ENCODE measurements around the gene WDFY2.

DNA sequence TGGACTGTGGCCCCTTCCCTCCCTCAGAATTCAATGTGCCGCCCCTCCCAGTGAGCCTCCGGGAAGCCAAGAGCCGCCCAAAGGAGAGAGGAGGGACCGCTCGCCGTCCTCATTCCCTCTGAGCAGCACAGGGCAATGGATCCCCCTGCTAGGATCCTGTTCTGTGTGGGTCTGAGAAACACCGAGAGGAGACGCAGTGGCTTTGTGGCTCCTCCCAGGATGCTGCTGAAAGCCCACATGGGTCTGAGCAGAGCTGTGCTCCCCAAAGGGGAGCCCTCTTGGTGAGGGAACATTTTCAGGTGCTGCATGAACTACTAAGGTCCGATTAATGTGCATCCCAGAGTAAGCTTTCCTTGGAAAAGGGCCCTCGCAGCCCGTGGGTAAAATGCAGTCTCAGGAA lies 189.3 kb downstream of the WDFY2 start:
- TF ChIP-seq, protein P1, sequence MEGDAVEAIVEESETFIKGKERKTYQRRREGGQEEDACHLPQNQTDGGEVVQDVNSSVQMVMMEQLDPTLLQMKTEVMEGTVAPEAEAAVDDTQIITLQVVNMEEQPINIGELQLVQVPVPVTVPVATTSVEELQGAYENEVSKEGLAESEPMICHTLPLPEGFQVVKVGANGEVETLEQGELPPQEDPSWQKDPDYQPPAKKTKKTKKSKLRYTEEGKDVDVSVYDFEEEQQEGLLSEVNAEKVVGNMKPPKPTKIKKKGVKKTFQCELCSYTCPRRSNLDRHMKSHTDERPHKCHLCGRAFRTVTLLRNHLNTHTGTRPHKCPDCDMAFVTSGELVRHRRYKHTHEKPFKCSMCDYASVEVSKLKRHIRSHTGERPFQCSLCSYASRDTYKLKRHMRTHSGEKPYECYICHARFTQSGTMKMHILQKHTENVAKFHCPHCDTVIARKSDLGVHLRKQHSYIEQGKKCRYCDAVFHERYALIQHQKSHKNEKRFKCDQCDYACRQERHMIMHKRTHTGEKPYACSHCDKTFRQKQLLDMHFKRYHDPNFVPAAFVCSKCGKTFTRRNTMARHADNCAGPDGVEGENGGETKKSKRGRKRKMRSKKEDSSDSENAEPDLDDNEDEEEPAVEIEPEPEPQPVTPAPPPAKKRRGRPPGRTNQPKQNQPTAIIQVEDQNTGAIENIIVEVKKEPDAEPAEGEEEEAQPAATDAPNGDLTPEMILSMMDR (conservative IDR thresholded peaks at IDR 0.05 in 1 of 2, IDR thresholded peaks at IDR 0.05 in 1 of 2; ENCODE audit: extremely low read depth in 1 of 2, insufficient read depth in 1 of 2, low read depth in 1 of 2, low read length in 2 of 2): no peak
- no peak for TF ChIP-seq EZH2 (IDR thresholded peaks at IDR 0.05; ENCODE audit: borderline replicate concordance, low read length)

Measured in mammary epithelial cell (primary cell).